Epithelial cell of prostate (primary cell): Measurements from ENCODE around the gene DOCK2.
A peak's percentile ranks its signal among the peaks of the same experiment; 100 is the strongest.
"Not testable (repeated sequence)": the region's sequence is repeated elsewhere in the genome, so short reads cannot be mapped to it uniquely, and the experiment has no call there.

Experiments used
- DNase-seq: peaks from one replicate; pipeline ENCODE4 v3.0.0-alpha.2; 2011; ENCODE audit warnings: low read depth, low spot score
- H3K27ac ChIP-seq: fragments of 450-650 bp; 2 replicates; pipeline ENCODE4 v1.5.1; 2017; ENCODE audit warnings: mild to moderate bottlenecking

The DOCK2 gene

DNA sequence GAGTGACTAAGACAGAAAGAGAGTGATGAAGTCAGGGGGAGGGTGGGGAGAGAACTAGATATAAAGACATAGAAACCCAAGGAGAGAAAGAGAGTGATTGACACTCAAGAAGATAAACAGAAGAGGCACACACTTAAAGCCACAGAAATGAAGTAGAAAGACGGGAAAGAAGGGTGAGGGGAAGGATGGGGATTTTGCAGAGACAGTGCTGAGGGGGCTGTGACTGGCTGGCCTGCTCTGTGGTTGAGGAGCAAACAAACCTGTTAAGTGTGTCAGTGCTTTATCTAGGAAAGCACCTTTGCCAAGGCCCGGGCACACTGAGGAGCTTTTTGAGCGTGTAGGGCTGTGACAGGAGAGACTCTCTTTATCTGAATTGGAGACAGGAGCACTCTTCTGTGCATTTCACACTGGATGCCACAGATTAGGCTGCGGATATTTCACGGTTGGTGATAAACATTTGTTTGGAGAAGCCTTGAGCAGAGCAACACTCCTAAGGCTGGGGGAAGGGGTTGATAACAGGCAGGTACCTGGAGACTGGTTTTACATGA lies 109.1 kb downstream of the DOCK2 start:
- peak overlapping the region; percentile 71 for H3K27ac ChIP-seq

DNA sequence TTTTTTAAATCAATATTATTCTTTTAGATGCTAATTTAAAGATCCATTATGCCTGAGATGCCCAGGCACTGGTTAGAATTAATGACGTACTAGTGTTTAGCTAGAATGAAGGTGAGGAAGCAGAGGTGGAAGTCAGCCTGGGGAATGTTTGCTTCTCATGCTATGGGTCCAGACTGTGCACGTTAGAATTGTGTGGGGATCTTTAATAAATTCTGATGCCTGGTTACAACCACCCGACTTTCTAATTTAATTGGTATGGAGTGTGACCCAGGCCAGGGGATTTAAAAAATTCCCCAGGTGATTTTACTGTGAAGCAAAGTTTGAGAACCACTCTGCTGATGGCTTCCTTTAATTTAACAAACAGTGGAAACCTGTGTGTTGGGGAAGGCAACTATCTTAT lies 111.1 kb downstream of the DOCK2 start:
- no peak for DNase-seq

More for the DNA sequence above, 109.1 kb downstream of the DOCK2 start:
- no peak for DNase-seq

DNA sequence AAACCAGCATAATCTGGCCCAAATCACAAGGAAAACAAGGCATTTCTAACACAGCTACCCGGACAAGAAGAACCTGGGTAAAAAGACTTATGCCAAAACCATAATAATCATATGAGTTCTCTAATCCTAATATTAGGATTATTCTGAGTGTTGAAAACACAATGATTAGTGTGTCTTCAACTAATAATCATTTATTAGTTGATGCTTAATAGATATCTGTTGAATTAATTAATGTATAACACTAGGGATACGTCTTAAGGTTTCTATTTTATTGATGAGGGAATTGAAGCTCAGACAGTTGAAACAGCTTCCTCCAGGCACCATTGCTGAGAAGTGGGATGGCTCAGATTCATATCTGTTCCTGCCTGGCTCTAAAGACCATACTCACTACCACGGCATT lies 112.2 kb downstream of the DOCK2 start:
- H3K27ac ChIP-seq, result no peak overlapping the region

More for the DNA sequence above, 111.1 kb downstream of the DOCK2 start:
- no peak overlapping the region for H3K27ac ChIP-seq

DNA sequence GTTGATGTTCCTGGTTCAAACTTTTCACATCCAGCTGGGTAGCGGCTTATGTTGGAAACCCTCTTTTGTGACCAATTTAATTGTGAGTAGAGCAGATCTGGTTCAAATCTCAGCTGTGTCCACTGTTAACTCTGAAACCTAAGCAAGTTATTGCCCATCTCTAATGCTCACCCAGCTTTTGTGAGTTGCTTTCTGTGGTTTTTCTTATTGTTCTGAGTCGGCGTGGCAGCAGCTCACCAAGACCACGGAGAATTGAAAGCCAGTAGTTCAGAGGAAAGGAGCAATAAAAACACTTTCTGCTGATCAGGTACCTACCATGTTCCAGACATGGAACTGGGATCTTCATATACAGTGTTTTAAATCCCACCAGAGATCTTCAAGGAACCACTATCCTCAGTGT lies 114.4 kb downstream of the DOCK2 start:
- no peak overlapping the region for H3K27ac ChIP-seq
- no peak for DNase-seq

More for the DNA sequence above, 112.2 kb downstream of the DOCK2 start:
- DNase-seq, result no peak

DNA sequence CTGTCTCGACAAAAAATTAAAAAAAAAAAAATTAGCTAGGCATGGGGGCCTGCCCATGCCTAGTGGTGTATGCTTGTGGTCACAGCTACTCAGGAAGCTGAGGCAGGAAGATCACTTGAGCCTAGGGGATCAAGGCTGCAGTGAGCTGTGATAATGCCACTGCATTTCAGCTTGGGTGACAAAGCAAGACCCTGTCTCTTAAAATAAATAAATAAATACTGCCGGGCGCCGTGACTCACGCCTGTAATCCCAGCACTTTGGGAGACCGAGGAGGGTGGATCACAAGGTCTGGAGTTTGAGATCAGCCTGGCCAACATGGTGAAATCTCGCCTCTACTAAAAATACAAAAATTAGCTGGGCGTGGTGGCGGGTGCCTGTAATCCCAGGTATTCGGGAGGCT lies 115.5 kb downstream of the DOCK2 start:
- DNase-seq, H3K27ac ChIP-seq: not testable (repeated sequence)

DNA sequence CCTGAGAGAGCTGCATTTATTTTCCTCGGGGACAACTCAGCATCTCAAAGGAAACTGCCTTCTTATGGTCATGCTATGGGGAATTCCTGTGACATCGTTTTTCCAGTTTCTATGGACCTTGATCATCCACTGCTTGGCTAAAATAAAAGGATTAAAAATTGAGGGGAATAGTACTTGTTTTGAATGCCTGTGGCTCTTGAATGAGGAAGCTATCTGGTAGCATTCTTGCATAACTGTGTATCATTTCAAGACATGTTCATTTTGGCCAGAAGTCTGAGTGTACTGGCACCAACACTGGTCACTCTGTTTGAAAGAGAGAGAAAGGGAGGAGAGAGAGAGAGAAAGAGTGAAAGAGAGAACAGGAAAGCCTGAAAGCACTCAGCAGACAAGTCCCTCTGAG lies 116.7 kb downstream of the DOCK2 start:
- DNase-seq, result no peak
- no peak overlapping the region for H3K27ac ChIP-seq

DNA sequence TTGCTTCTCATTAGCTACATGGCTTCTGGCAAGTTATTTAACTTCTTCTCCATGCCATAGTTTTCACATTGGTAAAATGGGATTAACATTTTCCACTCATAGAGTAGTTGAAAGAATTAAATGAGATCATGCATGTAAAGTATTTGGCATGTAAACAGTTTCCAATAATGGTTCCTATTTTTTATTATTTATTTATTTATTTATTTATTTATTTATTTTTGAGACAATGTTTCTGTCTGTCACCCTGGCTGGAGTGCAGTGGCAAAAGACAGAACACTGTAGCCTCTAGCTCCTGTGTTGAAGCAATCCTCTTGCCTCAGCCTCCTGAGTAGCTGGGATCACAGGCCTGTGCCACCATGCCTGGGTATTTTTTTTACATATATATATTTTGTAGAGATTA lies 117.7 kb downstream of the DOCK2 start:
- H3K27ac ChIP-seq, result no peak overlapping the region
- no peak for DNase-seq

DNA sequence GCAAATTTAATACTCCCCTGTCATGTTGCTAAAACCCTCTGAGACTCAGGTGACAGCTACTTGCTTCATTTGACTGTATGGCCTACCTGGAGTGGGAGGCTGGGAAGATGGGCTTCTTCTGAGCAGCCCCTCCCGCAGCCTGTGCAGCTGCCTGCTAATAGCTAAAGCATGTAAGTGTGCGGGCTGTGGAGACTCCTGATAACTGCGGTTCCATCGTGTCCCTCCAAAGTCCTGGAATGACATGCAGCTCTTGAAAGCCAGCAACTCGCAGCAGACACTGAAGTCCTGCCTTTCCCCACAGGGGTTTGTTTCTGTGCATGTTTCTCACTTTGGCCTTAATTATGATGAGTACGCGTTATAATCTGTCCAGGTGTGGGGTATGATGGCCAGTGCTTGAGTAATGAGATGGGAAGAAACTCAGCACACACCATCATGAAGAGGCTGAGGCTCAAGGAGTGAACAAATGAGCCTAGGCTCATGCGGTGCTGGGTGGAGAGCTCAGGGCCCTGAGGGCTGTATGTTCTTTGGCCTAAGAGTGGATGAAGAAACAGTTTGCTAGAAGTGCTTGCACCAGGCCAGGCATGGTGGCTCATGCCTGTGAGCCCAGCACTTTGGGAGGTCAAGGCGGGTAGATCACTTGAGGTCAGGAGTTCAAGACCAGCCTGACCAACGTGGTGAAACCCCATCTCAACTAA lies 119.1 kb downstream of the DOCK2 start:
- H3K27ac ChIP-seq, result no peak overlapping the region
- no peak for DNase-seq

DNA sequence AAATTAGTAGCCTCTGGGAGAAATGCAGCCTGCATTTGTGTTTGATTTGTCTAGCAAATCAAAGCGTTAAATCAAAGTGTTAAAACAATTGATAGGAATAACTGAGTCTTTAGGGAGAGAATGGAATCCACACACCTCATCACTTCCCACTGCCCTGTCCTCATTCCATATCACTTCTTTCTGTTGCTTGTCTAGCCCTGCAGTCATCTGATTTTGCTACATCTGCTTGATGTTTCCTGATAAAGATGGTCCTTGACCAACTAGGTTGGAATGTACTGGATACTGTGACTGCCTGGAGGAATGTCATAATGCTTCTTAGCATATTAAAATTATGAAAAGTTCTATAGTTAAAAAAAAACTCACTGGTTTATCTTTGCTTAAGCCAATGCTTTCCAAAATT lies 119.9 kb downstream of the DOCK2 start:
- no peak overlapping the region for H3K27ac ChIP-seq
- no peak for DNase-seq

DNA sequence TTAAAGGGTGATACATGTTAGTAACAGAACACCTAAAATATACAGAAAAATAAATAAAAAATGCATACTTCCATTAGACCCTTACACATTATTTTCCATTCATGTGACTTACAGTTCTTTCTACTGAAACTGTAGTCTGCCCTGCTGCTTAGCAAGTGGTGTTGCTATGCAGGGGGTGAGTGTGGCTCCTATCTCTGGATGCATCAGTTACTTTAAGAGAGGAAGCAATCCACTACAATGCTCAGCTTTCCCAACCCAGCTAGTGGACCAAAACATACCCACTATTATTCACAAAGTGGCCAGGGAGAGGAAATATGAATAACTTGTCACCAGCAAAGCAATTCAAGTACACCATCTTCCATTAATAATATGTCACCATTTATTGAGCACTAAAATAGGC lies 121.8 kb downstream of the DOCK2 start:
- H3K27ac ChIP-seq, result no peak overlapping the region
- no peak for DNase-seq

DNA sequence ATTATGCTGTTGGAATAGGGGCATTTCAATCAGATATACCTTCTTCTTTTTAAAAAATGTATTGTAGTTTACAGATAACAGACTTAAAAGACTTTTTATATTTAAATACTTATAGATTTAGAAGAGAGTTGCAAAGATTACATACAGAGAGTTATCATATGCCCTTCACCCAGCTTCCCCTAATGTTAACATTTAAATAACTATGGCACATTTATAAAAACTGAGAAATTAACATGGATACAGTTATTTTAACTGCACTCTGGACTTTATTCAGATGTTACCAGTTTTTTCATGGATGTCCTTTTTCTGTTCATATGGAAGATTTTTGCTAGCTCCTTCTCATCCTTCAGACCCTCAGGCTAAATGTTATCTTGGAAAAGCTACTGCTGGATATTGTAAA lies 123.2 kb downstream of the DOCK2 start:
- no peak overlapping the region for H3K27ac ChIP-seq
- DNase-seq, result no peak

DNA sequence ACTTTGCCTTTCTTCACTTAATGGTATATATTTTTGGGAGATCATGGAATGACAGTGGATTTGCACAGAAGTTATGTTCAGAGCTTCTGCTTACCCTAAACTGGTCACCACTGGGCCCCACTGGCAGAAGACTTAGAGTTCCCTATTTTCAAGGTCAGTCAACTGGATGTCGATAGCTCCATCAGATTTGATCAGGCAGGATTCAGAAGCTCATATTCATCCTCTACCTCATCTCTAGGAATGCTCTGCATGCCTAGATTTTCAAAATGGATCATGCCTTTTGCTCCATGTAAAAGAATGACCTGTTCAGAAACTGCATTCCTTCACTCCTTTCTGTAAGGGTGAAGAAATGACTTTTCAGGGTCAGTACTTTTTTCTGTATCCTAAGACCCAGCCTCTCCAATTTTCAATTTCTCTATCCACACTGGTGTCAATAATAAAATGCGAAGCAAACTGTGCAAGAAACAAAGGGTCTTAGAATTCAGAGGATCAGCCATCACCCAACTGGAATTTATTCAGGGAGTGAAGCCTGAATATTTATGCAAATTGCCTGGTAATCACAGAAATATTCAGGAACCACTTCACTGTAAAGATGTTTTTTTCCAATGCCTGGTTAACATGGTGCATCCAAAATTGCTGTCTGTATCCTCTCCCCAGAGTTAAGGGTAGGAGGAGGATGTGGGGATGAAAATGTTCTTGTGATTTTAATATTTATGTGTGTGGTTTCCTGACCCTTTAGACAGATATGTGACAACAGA lies 125.4 kb downstream of the DOCK2 start:
- peak overlapping the region; percentile 6 for H3K27ac ChIP-seq
- DNase-seq, result no peak

DNA sequence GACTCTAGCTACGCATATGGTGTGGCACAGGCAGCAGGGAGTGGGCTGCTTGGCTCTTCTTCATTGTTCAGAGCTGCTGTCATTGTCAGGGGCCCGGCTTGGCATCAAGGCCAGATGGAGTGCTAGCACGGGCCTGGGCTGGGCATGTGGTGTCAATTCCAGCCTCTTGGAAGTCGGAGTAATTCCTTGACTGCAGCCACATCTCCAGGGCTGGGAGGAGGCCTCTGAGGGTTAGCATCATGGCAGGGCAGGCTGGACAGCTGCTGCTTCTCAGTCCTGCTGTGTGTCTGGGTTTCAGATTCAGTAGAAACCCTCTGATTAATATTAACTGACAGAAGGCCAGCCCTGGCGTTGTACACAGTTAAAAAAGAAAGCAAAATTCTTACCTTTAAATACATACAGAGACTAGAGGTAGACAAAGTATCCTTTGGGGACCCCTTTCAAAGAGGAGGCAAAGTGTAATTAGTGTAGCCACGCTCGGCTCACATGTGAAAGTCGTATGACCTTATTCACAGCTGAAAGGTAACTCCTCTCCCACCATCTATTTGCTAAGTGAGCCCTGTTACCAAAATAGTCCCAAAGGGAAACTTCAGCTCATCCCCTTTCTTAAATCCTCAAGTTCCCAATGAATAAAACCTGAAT lies 126.4 kb downstream of the DOCK2 start:
- no peak overlapping the region for H3K27ac ChIP-seq
- DNase-seq, result no peak

DNA sequence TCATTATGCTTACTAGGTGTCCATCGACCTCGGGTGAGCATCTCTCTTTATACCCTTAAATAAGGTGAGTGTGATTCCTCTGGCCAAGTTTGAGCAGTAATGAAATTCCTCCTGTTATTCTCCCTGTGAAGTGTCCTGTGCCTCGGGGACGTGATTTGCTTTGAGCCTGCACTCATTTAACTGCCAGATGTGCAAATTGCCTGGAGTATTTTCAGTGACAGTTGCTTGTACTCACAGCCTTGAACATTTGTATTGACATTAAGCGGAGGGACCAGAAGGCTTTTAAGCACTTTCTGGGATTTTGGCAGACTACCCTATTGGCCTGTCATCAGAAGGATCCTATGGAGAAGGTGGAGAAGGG lies 126.9 kb downstream of the DOCK2 start:
- DNase-seq, result no peak
- H3K27ac ChIP-seq, result no peak overlapping the region

DNA sequence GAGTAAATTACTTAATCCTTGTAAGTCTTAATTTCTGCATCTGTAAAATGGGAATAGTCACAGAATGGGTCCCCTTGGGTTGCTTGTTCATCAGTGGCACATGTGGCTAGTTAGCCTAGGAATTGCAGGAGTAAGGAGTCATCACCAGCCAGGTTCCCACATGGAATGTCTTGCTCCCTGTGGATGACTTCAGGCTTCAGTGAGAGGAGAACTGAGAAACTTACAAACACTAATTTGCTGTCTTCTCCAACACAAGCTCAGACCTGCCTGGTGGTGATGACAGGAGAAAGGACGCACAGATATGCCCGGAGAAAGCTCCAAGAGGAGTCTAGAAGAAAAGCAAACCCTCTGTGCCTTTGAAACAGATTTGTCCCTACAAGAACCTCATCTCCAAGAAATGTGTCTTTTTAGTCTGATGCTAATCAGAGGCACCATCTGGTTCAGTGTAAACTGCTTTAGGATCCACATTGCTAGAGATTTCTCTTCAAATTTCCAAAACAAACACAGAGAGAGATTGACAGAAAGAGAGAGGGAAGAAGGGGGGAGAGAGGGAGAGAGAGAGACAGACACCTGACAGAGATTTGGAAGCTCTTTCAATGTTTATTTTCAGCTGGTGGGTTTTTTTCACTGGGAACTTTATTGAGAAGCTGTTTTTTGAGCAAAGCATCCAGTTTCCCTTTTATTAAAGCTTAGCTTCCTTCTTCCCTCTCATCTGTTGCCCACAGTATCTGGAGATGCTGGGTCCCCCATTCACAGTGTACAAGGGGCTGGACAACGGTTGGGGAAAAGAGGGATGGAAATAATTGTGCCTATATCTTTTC lies 128.3 kb downstream of the DOCK2 start:
- peak; percentile 43 for DNase-seq
- H3K27ac ChIP-seq, result peak overlapping the region; percentile 16

DNA sequence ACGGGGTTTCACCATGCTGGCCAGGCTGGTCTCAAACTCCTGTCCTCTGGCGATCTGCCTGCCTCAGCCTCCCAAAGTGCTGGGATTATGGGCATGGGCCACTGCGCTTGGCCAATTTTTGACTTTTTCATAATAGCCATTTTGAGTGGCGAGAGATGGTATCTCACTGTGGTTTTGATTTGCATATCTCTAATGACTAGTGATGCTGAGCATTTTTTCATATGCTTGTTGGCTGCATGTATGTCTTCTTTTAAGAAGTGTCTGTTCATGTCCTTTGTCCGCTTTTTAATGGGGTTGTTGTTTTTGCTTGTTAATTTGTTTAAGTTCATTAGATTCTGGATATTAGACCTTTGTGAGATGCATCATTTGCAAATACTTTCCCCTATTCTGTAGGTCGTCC lies 129.9 kb downstream of the DOCK2 start:
- not testable (repeated sequence) for H3K27ac ChIP-seq, DNase-seq

DNA sequence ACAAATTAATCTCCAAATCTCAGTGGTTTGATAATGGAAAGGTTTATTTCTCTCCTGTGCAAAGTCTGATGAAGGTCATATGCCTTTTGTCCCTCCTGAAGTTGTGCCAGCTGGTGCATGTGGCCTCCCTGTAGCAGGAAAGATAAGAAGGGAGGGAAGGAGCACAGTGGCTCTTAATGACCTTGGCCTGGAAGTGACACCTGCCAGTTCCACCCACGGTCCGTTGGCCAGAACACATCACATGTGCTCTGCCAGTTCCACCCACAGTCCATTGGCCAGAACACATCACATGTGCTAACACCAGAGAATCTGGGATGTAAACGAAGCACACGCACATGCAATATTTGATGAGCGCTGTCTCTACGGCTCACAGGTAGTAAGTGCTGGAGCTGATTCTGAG lies 130.9 kb downstream of the DOCK2 start:
- H3K27ac ChIP-seq, result no peak overlapping the region
- DNase-seq, result no peak

DNA sequence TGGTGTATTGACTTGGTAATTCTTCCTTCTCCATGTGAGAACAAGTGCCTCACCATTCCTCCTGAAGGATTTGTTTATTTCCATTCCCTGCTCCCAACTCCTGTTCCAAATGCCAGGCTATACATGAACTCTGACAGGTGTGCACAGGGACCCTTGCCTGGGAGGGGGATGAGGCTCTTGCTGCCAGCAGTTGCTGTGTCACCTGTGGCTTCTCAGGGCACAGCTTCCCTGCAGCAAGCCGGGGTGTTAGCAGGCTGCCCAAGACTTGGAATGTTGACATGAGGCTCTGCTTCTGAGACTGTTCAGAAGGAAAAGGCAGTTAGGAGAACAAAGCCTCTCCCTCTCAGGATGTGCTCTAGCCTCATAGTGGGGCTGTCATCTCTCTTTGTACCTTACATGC lies 131.3 kb downstream of the DOCK2 start:
- H3K27ac ChIP-seq, result no peak overlapping the region
- DNase-seq, result no peak

DNA sequence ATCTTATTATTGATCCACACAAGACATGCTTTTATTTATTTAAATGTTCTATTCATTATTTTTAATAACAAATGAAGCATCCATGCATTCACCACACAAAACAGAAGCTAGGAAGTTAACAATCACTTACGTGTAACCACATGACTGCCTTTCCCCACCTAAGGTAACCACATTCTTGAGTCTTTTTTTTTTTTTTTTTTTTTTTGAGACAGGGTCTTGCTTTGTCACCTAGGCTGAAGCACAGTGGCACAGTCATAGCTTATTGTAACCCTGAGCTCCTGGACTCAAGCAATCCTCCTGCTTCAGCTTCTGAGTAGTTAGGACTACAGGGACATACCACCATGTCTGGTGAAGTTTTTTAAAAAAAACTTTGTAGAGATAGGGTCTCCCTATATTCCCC lies 133.0 kb downstream of the DOCK2 start:
- no peak overlapping the region for H3K27ac ChIP-seq
- DNase-seq, result no peak

DNA sequence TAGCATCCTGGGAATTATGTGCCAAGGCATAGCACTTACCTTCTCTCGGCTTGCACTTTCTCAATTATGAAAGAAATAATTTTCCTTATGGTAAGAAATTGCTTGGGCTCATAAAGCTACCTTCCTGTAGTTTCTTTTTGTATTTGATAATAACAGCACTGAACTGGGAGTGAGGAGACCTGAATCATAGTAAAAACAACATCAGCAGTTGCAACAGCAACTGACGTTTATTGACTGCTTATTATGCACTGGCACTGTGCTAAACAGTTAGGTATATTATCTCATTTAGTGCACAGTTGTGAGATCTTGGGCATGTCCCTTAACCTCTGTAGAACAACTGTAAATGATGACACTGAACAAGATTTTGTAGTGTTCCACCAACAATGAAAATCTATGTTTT lies 135.2 kb downstream of the DOCK2 start:
- DNase-seq, result no peak

More for the DNA sequence above, 135.2 kb downstream of the DOCK2 start:
- no peak overlapping the region for H3K27ac ChIP-seq
